Measurements from ENCODE around the gene NFASC.

DNA sequence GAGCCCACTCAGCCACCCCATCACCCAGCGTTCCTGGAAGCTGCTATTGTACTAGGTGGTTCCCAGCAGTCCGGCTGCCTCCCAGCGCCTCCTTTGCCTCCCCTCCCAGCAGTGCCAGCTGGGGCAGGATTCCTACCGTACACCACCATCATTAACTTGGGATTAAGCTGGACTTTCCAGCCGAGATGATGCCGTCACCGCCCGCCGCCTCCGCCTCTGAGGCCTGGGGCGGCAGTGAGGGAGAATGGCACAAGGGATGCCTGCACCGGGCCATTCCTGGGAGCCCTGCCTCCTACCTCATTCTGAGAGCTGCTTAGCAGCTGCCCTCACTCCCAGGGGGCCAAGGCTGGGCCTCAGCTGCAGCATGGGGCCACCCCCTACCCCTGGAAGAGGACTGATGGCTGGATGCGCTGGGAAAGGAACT lies 185.5 kb downstream of the NFASC start:
- TF ChIP-seq, protein P1, sequence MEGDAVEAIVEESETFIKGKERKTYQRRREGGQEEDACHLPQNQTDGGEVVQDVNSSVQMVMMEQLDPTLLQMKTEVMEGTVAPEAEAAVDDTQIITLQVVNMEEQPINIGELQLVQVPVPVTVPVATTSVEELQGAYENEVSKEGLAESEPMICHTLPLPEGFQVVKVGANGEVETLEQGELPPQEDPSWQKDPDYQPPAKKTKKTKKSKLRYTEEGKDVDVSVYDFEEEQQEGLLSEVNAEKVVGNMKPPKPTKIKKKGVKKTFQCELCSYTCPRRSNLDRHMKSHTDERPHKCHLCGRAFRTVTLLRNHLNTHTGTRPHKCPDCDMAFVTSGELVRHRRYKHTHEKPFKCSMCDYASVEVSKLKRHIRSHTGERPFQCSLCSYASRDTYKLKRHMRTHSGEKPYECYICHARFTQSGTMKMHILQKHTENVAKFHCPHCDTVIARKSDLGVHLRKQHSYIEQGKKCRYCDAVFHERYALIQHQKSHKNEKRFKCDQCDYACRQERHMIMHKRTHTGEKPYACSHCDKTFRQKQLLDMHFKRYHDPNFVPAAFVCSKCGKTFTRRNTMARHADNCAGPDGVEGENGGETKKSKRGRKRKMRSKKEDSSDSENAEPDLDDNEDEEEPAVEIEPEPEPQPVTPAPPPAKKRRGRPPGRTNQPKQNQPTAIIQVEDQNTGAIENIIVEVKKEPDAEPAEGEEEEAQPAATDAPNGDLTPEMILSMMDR (IDR thresholded peaks at IDR 0.05; ENCODE audit: insufficient read depth, low read length, poor library complexity, severe bottlenecking) = no peak
- TF ChIP-seq EZH2phosphoT487 (conservative IDR thresholded peaks at IDR 0.05; ENCODE audit: low read length) = no peak

Data from SU-DHL-6 (cell line).